ENCODE data around the gene DOCK8. TPM values are rescaled to one million over a fixed set of nuclear protein-coding genes. Genes with fewer than 3 reads are reported as not detected.

DOCK8 gene
- total RNA-seq, 1 experiment from 2014 or later, result 0.37 TPM

DNA sequence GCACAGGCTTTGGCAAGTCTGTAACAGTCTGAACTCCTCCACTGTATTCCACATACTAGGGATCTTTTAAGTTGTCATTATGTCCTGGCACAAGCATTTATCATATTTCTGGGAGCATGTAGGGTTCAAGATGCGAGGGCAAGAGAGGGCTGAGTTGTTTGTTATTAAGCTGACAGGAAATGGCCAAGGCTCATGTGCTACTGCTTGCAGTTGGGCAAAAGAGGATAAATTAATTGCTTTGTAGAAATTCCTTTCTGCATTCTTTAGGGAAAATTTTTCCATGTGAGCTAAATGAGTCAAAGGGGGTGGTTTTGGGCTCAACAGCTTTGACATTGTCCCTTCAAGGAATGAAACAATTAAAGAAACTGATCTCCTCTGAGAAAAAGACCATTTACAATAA, 35.4 kb downstream of the DOCK8 start:
- 0 out of 2 replicates have a peak, but pooled peaks cover 3% of the 10 kb centered on the region for H3K27me3 ChIP-seq (ENCODE audit: insufficient read depth, low read length)
- no peaks in the 10 kb centered on the region for H3K79me2 ChIP-seq (ENCODE audit: insufficient read depth, low read length)
- no peak for ATAC-seq
- no peak overlapping the region for H3K27ac ChIP-seq (ENCODE audit: low read depth, low read length)
- no peak overlapping the region for H3K4me3 ChIP-seq (replicated peaks in 1 of 2; ENCODE audit: low read depth in 1 of 2, low read length in 2 of 2)
- BruUV-seq (replicated peaks), result no TSS peak
- TF ChIP-seq EGR1 (IDR thresholded peaks at IDR 0.05; ENCODE audit: low read depth) (no peak), YY1 (IDR thresholded peaks at IDR 0.05; ENCODE audit: extremely low read depth, insufficient replicate concordance, low read depth, low read length) (no peak), POLR2A (IDR thresholded peaks at IDR 0.05; ENCODE audit: borderline replicate concordance, extremely low read depth, insufficient read depth, insufficient read length) (no peak), MAX (IDR thresholded peaks at IDR 0.05) (no peak), REST (IDR thresholded peaks at IDR 0.05; ENCODE audit: low read depth) (no peak), SIN3A (IDR thresholded peaks at IDR 0.05; ENCODE audit: low read depth) (no peak), ZNF274 (IDR thresholded peaks at IDR 0.05; ENCODE audit: low read depth, low read length) (no peak), EZH2phosphoT487 (IDR thresholded peaks at IDR 0.05; ENCODE audit: borderline replicate concordance) (no peak), JUND (IDR thresholded peaks at IDR 0.05) (no peak), FOSL1 (IDR thresholded peaks at IDR 0.05; ENCODE audit: low read depth) (no peak), POLR2AphosphoS5 (IDR thresholded peaks at IDR 0.05; ENCODE audit: low read depth, low read length) (no peak), CTCF (IDR thresholded peaks at IDR 0.05 in 2 of 3, conservative IDR thresholded peaks at IDR 0.05 in 1 of 3; ENCODE audit: borderline replicate concordance in 1 of 3, insufficient read depth in 1 of 3, low read depth in 2 of 3, low read length in 2 of 3) (no peak), CBX3 (IDR thresholded peaks at IDR 0.05; ENCODE audit: low read depth) (no peak), SRF (IDR thresholded peaks at IDR 0.05; ENCODE audit: low read depth) (no peak), RAD21 (IDR thresholded peaks at IDR 0.05; ENCODE audit: low read depth) (no peak), EZH2 (IDR thresholded peaks at IDR 0.05) (no peak), SP1 (IDR thresholded peaks at IDR 0.05; ENCODE audit: low read depth) (no peak), CEBPB (IDR thresholded peaks at IDR 0.05; ENCODE audit: low read depth) (no peak)
- TF ChIP-seq, protein P1, sequence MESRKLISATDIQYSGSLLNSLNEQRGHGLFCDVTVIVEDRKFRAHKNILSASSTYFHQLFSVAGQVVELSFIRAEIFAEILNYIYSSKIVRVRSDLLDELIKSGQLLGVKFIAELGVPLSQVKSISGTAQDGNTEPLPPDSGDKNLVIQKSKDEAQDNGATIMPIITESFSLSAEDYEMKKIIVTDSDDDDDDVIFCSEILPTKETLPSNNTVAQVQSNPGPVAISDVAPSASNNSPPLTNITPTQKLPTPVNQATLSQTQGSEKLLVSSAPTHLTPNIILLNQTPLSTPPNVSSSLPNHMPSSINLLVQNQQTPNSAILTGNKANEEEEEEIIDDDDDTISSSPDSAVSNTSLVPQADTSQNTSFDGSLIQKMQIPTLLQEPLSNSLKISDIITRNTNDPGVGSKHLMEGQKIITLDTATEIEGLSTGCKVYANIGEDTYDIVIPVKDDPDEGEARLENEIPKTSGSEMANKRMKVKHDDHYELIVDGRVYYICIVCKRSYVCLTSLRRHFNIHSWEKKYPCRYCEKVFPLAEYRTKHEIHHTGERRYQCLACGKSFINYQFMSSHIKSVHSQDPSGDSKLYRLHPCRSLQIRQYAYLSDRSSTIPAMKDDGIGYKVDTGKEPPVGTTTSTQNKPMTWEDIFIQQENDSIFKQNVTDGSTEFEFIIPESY (IDR thresholded peaks at IDR 0.05; ENCODE audit: extremely low read depth, insufficient replicate concordance, low read length), result no peak
- H3K9me2 ChIP-seq (ENCODE audit: insufficient read depth), result no peaks in the 10 kb centered on the region
- H3K4me1 ChIP-seq (ENCODE audit: control insufficient read depth in 1 of 2, insufficient read depth in 2 of 2, low read length in 2 of 2), result no peaks in the 10 kb centered on the region
- H3K9ac ChIP-seq (ENCODE audit: low read length), result no peak overlapping the region
- H3K9me3 ChIP-seq (ENCODE audit: control insufficient read depth in 1 of 2, insufficient read depth in 1 of 2, low read depth in 1 of 2, low read length in 2 of 2), result no peaks in the 10 kb centered on the region
- no peaks in the 10 kb centered on the region for H4K20me1 ChIP-seq (ENCODE audit: insufficient read depth)
- ChIA-PET RAD21 (ENCODE audit: low non-redundant PET in 1 of 2, low total read pairs in 2 of 2, uncharacterized antibody in 2 of 2, unreplicated experiment in 2 of 2) (no interaction called here), POLR2A (no interaction called here), CTCF (no interaction called here)
- no peak overlapping the region for H2AFZ ChIP-seq (ENCODE audit: low read depth, low read length, poor library complexity, severe bottlenecking)
- DNase-seq (ENCODE audit: low read depth, low spot score), result no peak
- no peaks in the 10 kb centered on the region for H3K36me3 ChIP-seq (ENCODE audit: control insufficient read depth in 1 of 2, insufficient read depth in 2 of 2, low read length in 2 of 2)
- H3K4me2 ChIP-seq (ENCODE audit: low read length), result no peak overlapping the region
- intact Hi-C loops (cut with micrococcal nuclease), result no loop called here

Data from HCT116 (cell line).